SKM-1 (cell line): ENCODE results near the gene FAR2.
"Not testable (repeated sequence)": the region's sequence is repeated elsewhere in the genome, so short reads cannot be mapped to it uniquely, and the experiment has no call there.

Experiments
- DNase-seq: peaks from one replicate; lab custom pipeline; 2025; ENCODE audit not compliant: unreplicated experiment; lab: John Stamatoyannopoulos, UW

The FAR2 gene

GRCh38 chr12:29273178-29273843 lies 124.2 kb downstream of the FAR2 start:
- no peak for DNase-seq

- no peak for DNase-seq
Measured at GRCh38 chr12:29275834-29276233, 126.8 kb downstream of the FAR2 start.

GRCh38 chr12:29277231-29277630 lies 128.2 kb downstream of the FAR2 start:
- no peak for DNase-seq

GRCh38 chr12:29278673-29279420 lies 129.8 kb downstream of the FAR2 start:
- no peak for DNase-seq

GRCh38 chr12:29281371-29282005 lies 132.4 kb downstream of the FAR2 start:
- no peak for DNase-seq

GRCh38 chr12:29282031-29282816 lies 133.1 kb downstream of the FAR2 start:
- DNase-seq = no peak

- DNase-seq = no peak
Measured at GRCh38 chr12:29283969-29284700, 135.1 kb downstream of the FAR2 start.

GRCh38 chr12:29286081-29286790 lies 137.2 kb downstream of the FAR2 start:
- DNase-seq = no peak

- no peak for DNase-seq
Measured at GRCh38 chr12:29287622-29288021, 138.5 kb downstream of the FAR2 start.

- no peak for DNase-seq
Measured at GRCh38 chr12:29288031-29288430, 139.0 kb downstream of the FAR2 start.

- not testable (repeated sequence) for DNase-seq
Measured at GRCh38 chr12:29290475-29290874, 141.4 kb downstream of the FAR2 start.

GRCh38 chr12:29291226-29291625 lies 142.1 kb downstream of the FAR2 start:
- no peak for DNase-seq

GRCh38 chr12:29299633-29300032 lies 150.6 kb downstream of the FAR2 start:
- DNase-seq = no peak

GRCh38 chr12:29301114-29301513 lies 152.0 kb downstream of the FAR2 start:
- DNase-seq = no peak

GRCh38 chr12:29304388-29304787 lies 155.3 kb downstream of the FAR2 start:
- no peak for DNase-seq

GRCh38 chr12:29306266-29306665 lies 157.2 kb downstream of the FAR2 start:
- no peak for DNase-seq

GRCh38 chr12:29306682-29307081 lies 157.6 kb downstream of the FAR2 start:
- DNase-seq = no peak

GRCh38 chr12:29309320-29309902 lies 160.3 kb downstream of the FAR2 start:
- no peak for DNase-seq

- no peak for DNase-seq
Measured at GRCh38 chr12:29310899-29311298, 161.8 kb downstream of the FAR2 start.

GRCh38 chr12:29314416-29314815 lies 165.3 kb downstream of the FAR2 start:
- no peak for DNase-seq
